GM08714 (cell line): ENCODE data around the gene AP4M1.

Experiments
- H3K4me3 ChIP-seq: fragments of 200-500 bp; sonication (Bioruptor generic); 2 replicates; pipeline ENCODE4 v1.5.1; 2014; ENCODE audit warnings: mild to moderate bottlenecking, low read length, inconsistent platforms
- ZNF274 ChIP-seq: IDR thresholded peaks from 2 replicates; pipeline ENCODE4 v1.6.1; 2012; ENCODE audit warnings: mild to moderate bottlenecking, low read depth, low read length

AP4M1 gene

GRCh38 chr7:100109521-100110163, 8.2 kb downstream of the AP4M1 start:
- no peak overlapping the region for H3K4me3 ChIP-seq
- no peak for TF ChIP-seq ZNF274

GRCh38 chr7:100111156-100111555, 9.7 kb downstream of the AP4M1 start:
- H3K4me3 ChIP-seq: no peak overlapping the region
- TF ChIP-seq ZNF274: no peak

GRCh38 chr7:100111914-100112313, 10.5 kb downstream of the AP4M1 start:
- no peak for TF ChIP-seq ZNF274
- H3K4me3 ChIP-seq: no peak overlapping the region

- TF ChIP-seq ZNF274: no peak
- H3K4me3 ChIP-seq: no peak overlapping the region
Observed at GRCh38 chr7:100115026-100115425, 13.6 kb downstream of the AP4M1 start.

GRCh38 chr7:100118388-100119071, 17.1 kb downstream of the AP4M1 start:
- no peak for TF ChIP-seq ZNF274
- H3K4me3 ChIP-seq: peak overlapping the region; percentile 68

GRCh38 chr7:100119072-100119969, 17.9 kb downstream of the AP4M1 start, which contains the start of the genes CNPY4 and TAF6:
Gene CNPY4 (plus strand): TSS chr7:100119634. CDS start chr7:100119745, 111 bp downstream.
Gene TAF6 (minus strand): TSS chr7:100119358. CDS start chr7:100114209, 5,149 bp downstream.
- peak within 1 kb of the TSS; percentile 68 for H3K4me3 ChIP-seq
- TF ChIP-seq ZNF274: no peak

GRCh38 chr7:100119970-100120732, 18.7 kb downstream of the AP4M1 start:
- TF ChIP-seq ZNF274: no peak

GRCh38 chr7:100120733-100121036, 19.2 kb downstream of the AP4M1 start:
- H3K4me3 ChIP-seq: peak overlapping the region; percentile 68; the same call in 1 of the 2 replicates
- no peak for TF ChIP-seq ZNF274

More at GRCh38 chr7:100119970-100120732, 18.7 kb downstream of the AP4M1 start:
- peak overlapping the region; percentile 68 for H3K4me3 ChIP-seq

- TF ChIP-seq ZNF274: no peak
- H3K4me3 ChIP-seq: no peak overlapping the region
Observed at GRCh38 chr7:100122067-100122466, 20.6 kb downstream of the AP4M1 start.

GRCh38 chr7:100122568-100122967, 21.1 kb downstream of the AP4M1 start:
- TF ChIP-seq ZNF274: no peak
- H3K4me3 ChIP-seq: no peak overlapping the region

- H3K4me3 ChIP-seq: no peak overlapping the region
- TF ChIP-seq ZNF274: no peak
Observed at GRCh38 chr7:100124301-100125230, 23.1 kb downstream of the AP4M1 start.

GRCh38 chr7:100126239-100126930, 24.9 kb downstream of the AP4M1 start:
- no peak for TF ChIP-seq ZNF274
- peak overlapping the region; percentile 86 for H3K4me3 ChIP-seq
